GM13977 (cell line): ENCODE results near the gene ITPK1.

Source experiments
- DNase-seq: peaks from one replicate; pipeline ENCODE4 v3.0.0; 2012; ENCODE audit warnings: low spot score
- CTCF ChIP-seq: IDR thresholded peaks from 2 replicates; pipeline ENCODE4 v1.5.1; 2012; ENCODE audit warnings: mild to moderate bottlenecking, control low read depth; ENCODE audit not compliant: insufficient read depth; ENCODE audit errors: extremely low read depth, missing control alignments
- in situ Hi-C: fragments of 300-500 bp; cut with MboI; formaldehyde crosslinking; loops from one replicate; pipeline ENCODE4 v1.12.0; 2022; ENCODE audit warnings: low sequenced_read_pairs, low pct_unique_long_range_greater_than_20kb, mixed read lengths, inconsistent platforms; ENCODE audit not compliant: unreplicated experiment

Gene ITPK1

DNA sequence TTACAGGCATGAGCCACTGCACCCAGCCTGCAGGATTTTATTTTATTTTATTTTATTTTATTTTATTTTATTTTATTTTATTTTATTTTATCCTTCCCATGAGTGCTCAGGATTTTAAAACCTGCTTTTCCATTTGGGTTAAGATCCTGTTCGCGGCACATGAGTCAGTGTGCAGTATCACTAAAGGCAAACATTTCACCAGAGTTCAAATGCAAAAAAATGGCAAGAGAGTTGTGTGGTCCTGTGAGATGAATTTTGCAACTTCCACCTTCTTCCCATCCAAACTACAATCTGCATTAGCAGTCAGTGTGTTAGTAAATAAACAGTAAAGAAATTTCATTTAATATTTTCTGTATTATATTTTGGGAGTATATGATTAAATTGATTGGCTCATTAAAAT is 39.9 kb upstream of the ITPK1 start:
- in situ Hi-C loops, result no loop called here
- TF ChIP-seq CTCF, result no peak
- DNase-seq, result no peak

- in situ Hi-C loops, result no loop called here
- no peak for DNase-seq
- no peak for TF ChIP-seq CTCF
These were observed 37.4 kb upstream of the ITPK1 start for GRCh38 chr14:93153121-93153520.

GRCh38 chr14:93150227-93151208 is 34.8 kb upstream of the ITPK1 start:
- in situ Hi-C loops, result no loop called here
- DNase-seq, result no peak
- no peak for TF ChIP-seq CTCF

- no peak for TF ChIP-seq CTCF
- no peak for DNase-seq
- in situ Hi-C loops, result no loop called here
These were observed 33.3 kb upstream of the ITPK1 start for GRCh38 chr14:93148979-93149378.

DNA sequence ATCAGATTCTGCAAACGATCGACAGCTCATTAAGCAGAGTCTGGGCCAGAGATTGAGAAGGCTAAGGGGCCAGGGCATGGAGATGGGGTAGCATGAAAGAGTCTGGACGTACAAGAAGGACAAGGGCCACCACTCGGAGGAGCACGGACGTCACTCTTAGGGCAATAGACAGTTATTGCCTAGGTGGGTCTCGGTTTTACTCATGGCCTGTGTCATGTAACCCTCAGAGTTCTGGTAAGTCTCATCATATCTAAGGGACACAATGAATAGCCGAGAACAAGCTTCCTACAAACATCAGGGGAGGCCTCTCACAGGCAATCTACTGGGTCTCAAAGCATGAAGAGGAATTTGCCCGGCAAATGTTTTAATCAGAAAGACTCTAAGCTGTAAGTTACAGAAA is 30.4 kb upstream of the ITPK1 start:
- no peak for TF ChIP-seq CTCF
- peak; percentile 65 for DNase-seq
- in situ Hi-C loops, result no loop called here

GRCh38 chr14:93142854-93143652 is 27.3 kb upstream of the ITPK1 start:
- in situ Hi-C loops, result no loop called here
- no peak for TF ChIP-seq CTCF
- DNase-seq, result no peak
